NT2/D1 (cell line): ENCODE data around the gene TENM4.

Experiments
- SUZ12 ChIP-seq: IDR thresholded peaks from 2 replicates; pipeline ENCODE4 v1.6.1; 2011; ENCODE audit not compliant: insufficient read length, insufficient read depth; ENCODE audit errors: extremely low read depth
- ZNF274 ChIP-seq: IDR thresholded peaks from 2 replicates; pipeline ENCODE4 v1.6.1; 2011; ENCODE audit warnings: mild to moderate bottlenecking, low read depth, low read length

GRCh38 chr11:79371724-79372123 is 69.1 kb downstream of the TENM4 start:
- no peak for TF ChIP-seq ZNF274
- TF ChIP-seq SUZ12, result no peak
